Parathyroid adenoma (tissue), 2 donors: ENCODE data around the gene CCDC57.
"Not testable (repeated sequence)": the region's sequence is repeated elsewhere in the genome, so short reads cannot be mapped to it uniquely, and the experiment has no call there.

Experiments used
- H2AFZ ChIP-seq: fragments of 300-600 bp; sonication (generic); one replicate; pipeline ENCODE4 v1.7.0; 2017; ENCODE audit warnings: antibody characterized with exemption, mild to moderate bottlenecking
- H3K27ac ChIP-seq: fragments of 300-600 bp; sonication (generic); one replicate; pipeline ENCODE4 v1.7.0; 2017
- H3K27me3 ChIP-seq: fragments of 300-600 bp; sonication (generic); one replicate; pipeline ENCODE4 v1.7.0; 2017; ENCODE audit warnings: low read length; ENCODE audit not compliant: control insufficient read depth, insufficient read depth
- H3K36me3 ChIP-seq: fragments of 300-600 bp; sonication (generic); one replicate; pipeline ENCODE4 v1.7.0; 2017; ENCODE audit warnings: low read length; ENCODE audit not compliant: control insufficient read depth, insufficient read depth
- H3K4me1 ChIP-seq: fragments of 300-600 bp; sonication (generic); one replicate; pipeline ENCODE4 v1.7.0; 2017; ENCODE audit warnings: control low read depth
- H3K4me2 ChIP-seq: fragments of 300-600 bp; sonication (generic); one replicate; pipeline ENCODE4 v1.7.0; 2017; ENCODE audit warnings: low read length
- H3K4me3 ChIP-seq: fragments of 300-600 bp; sonication (generic); one replicate; pipeline ENCODE4 v1.7.0; 2017; ENCODE audit warnings: low read depth, low read length
- H3K79me2 ChIP-seq: fragments of 300-600 bp; sonication (generic); one replicate; pipeline ENCODE4 v1.7.0; 2017; ENCODE audit warnings: control low read depth
- H3K9ac ChIP-seq: fragments of 300-600 bp; sonication (generic); one replicate; pipeline ENCODE4 v1.7.0; 2017; ENCODE audit warnings: mild to moderate bottlenecking
- H3K9me3 ChIP-seq: fragments of 300-600 bp; sonication (generic); one replicate; pipeline ENCODE4 v1.7.0; 2017; ENCODE audit warnings: low read length; ENCODE audit not compliant: control insufficient read depth
- CTCF ChIP-seq: fragments of 300-600 bp; sonication (generic); IDR thresholded peaks from one replicate; pipeline ENCODE4 v1.7.0; 2017; ENCODE audit warnings: antibody characterized with exemption, mild to moderate bottlenecking
- donor health status: primary hyperparathyroidism.

The CCDC57 gene

DNA sequence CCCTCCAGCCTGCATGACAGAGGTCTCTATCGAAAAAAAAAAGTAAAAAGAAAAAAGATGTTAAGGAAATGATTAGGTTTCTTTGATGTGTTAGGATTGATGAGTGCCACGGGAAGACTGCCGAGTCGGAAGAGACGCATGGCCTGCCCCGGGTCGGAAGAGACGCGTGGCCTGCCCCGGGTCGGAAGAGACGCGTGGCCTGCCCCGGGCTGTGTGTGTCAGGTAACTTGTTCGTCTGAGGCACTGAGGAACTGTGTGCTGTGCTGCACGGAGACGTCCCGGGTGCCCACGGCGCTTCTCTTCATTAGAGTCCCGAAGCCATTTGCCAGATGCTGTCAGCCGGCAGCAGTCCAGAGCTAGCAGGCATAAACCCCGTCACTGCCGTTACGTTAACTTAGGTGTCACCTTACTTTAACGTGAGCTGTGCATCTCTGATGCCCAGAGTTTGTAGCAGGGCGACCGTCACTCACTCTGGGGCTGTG, 74.1 kb downstream of the CCDC57 start:
- H3K36me3 ChIP-seq: no peaks in the 10 kb centered on the region
- no peaks in the 10 kb centered on the region for H3K79me2 ChIP-seq
- H3K4me1 ChIP-seq: peaks cover 35% of the 10 kb centered on the region
- no peaks in the 10 kb centered on the region for H3K27me3 ChIP-seq
- H3K9me3 ChIP-seq: no peaks in the 10 kb centered on the region
- H2AFZ ChIP-seq: no peak overlapping the region
- H3K4me3 ChIP-seq: no peak overlapping the region
- TF ChIP-seq CTCF: no peak
- no peak overlapping the region for H3K4me2 ChIP-seq
- H3K27ac ChIP-seq: no peak overlapping the region
- H3K9ac ChIP-seq: no peak overlapping the region

- peak overlapping the region; percentile 84 for H3K27ac ChIP-seq
- H3K27me3 ChIP-seq: no peaks in the 10 kb centered on the region
- peaks cover 14% of the 10 kb centered on the region for H3K4me1 ChIP-seq
- no peak overlapping the region for H3K9ac ChIP-seq
- no peak for TF ChIP-seq CTCF
- no peaks in the 10 kb centered on the region for H3K36me3 ChIP-seq
- no peak overlapping the region for H3K4me3 ChIP-seq
- H3K4me2 ChIP-seq: peak overlapping the region; percentile 58
- no peak overlapping the region for H2AFZ ChIP-seq
- no peaks in the 10 kb centered on the region for H3K9me3 ChIP-seq
- no peaks in the 10 kb centered on the region for H3K79me2 ChIP-seq
Measured at GRCh38 chr17:82134101-82134500, 78.5 kb downstream of the CCDC57 start.

- H3K27me3 ChIP-seq: not testable (repeated sequence)
Measured at GRCh38 chr17:82133166-82133953, 79.3 kb downstream of the CCDC57 start.

DNA sequence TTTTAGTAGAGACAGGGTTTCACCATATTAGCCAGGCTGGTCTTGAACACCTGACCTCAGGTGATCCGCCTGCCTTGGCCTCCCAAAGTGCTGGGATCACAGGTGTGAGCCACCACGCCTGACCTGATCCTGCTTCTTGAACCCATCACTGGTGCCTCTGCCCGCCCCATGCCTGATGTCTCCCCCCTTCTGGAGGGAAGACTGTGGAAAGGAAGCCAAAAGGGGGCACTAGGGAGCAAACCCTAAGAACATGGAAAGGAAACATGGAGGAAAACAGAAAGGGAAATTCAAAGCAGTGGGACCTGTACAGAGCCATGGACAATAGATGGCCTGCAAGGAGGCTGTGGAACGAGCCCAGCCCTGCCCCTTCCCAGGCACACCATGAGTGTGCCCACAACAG, 83.5 kb downstream of the CCDC57 start:
- Histone ChIP-seq H3K4me1 (peaks cover 10% of the 10 kb centered on the region), H3K79me2 (no peaks in the 10 kb centered on the region), H3K9me3 (no peaks in the 10 kb centered on the region), H2AFZ (no peak overlapping the region), H3K27me3 (no peaks in the 10 kb centered on the region), H3K4me2 (no peak overlapping the region), H3K36me3 (no peaks in the 10 kb centered on the region), H3K27ac (no peak overlapping the region), H3K4me3 (no peak overlapping the region), H3K9ac (no peak overlapping the region)
- no peak for TF ChIP-seq CTCF

More at GRCh38 chr17:82133166-82133953, 79.3 kb downstream of the CCDC57 start:
- H3K79me2 ChIP-seq, H3K9ac ChIP-seq, H2AFZ ChIP-seq, H3K9me3 ChIP-seq, H3K36me3 ChIP-seq, H3K4me3 ChIP-seq: not testable (repeated sequence)
- Histone ChIP-seq H3K4me1 (peaks cover 14% of the 10 kb centered on the region), H3K27ac (peak overlapping the region; percentile 84), H3K4me2 (peak overlapping the region; percentile 58)

DNA sequence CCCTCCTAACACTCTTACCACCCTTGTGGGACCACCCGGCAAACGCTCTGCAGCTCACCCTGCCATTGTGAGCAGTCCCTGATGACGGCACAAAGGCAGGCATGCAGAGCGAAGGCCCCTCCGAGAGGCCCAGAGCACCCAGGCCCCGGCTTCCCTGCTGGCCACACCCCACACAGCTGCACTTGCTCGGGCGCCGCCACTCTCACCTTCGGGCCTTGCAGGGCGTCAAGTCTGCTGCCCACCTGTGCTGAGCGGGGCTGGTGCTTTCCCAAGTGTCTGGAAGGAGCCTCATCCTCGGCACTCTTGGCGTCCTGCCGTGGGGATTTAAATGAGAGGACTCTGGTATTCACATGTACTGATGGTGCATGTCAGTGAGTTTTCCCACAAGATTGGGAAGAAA, 84.4 kb downstream of the CCDC57 start:
- Histone ChIP-seq H3K36me3 (no peaks in the 10 kb centered on the region), H2AFZ (no peak overlapping the region), H3K4me1 (peaks cover 6% of the 10 kb centered on the region), H3K9ac (no peak overlapping the region), H3K9me3 (no peaks in the 10 kb centered on the region), H3K4me2 (no peak overlapping the region), H3K79me2 (no peaks in the 10 kb centered on the region), H3K4me3 (no peak overlapping the region), H3K27me3 (no peaks in the 10 kb centered on the region), H3K27ac (no peak overlapping the region)
- TF ChIP-seq CTCF: no peak
